ENCODE measurements around the gene GALNT11. TPM values are rescaled to one million over a fixed set of nuclear protein-coding genes. Genes with fewer than 3 reads are reported as not detected.
"Not testable (repeated sequence)": the region's sequence is repeated elsewhere in the genome, so short reads cannot be mapped to it uniquely, and the experiment has no call there.

GALNT11 gene
- total RNA-seq, 1 donor from 2014 or later: 40.5 TPM

DNA sequence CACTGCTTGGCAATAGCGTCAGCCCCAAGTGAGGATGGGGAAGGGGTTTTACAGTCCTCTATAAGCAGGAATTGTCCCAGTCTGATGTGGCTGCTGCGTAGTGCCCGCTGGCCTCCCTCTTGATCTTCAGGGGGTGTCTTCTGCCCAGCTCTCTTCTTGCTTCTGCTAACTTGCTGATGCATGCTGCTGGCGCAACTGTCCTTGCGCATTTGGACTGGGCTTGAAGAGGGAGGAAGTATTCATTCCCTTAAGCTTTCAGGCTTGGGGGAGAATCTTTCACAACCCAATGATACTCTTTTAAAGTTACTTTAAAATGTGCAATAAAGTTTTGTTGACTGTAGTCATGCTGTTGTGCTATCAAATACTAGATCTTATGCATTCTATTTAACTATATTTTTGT lies 10.3 kb downstream of the GALNT11 start:
- H3K36me3 ChIP-seq: no peaks in the 10 kb centered on the region
- H3K4me3 ChIP-seq: no peak overlapping the region
- ATAC-seq: peak; percentile 49
- intact Hi-C loops (cut with DNase I): no loop called here
- no peaks in the 10 kb centered on the region for H3K27me3 ChIP-seq
- DNase-seq: no peak
- H3K4me1 ChIP-seq: peaks cover 2% of the 10 kb centered on the region
- peaks cover 14% of the 10 kb centered on the region for H3K9me3 ChIP-seq
- H3K27ac ChIP-seq: no peak overlapping the region
- TF ChIP-seq CTCF (IDR thresholded peaks at IDR 0.05): no peak

DNA sequence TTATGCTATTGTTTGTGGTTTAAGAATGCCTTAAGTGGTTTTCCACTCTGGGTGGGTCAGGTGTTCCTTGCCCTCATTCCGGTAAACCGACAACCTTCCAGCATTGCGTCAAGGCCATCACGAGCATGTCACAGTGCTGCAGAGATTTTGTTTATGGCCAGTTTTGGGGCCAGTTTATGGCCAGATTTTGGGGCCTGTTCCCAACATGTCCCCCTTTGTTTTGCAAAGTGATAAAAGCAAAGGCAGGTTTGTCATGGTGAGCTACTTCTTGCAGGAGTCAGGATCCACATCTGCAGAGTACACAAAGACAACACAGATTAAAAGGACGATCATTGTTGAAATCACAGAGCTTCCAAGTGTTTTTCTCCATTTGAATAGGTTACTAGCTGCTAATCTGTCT lies 12.9 kb downstream of the GALNT11 start:
- H3K36me3 ChIP-seq; H3K27ac ChIP-seq; DNase-seq; intact Hi-C loops (cut with DNase I); H3K4me1 ChIP-seq; H3K27me3 ChIP-seq; ATAC-seq; H3K4me3 ChIP-seq: not testable (repeated sequence)
- peaks cover 14% of the 10 kb centered on the region for H3K9me3 ChIP-seq

DNA sequence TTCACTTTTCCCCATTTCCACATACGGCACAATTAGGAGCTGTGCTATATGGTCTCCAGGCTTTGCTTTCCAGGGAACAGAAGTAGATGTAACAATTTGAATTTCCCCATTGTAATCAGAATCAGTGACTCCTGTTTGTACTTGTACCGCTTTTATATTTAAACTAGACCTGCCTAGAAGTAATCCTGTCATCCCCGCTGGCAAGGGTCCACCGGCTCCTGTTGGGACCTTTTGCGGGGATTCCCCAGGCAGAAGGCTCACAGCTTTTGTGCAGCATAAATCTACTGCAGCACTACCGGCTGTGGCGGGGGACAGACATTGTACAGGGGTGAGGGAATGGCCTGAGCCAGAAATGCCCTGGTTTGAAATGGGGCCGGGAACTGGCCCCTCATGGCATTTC lies 17.6 kb downstream of the GALNT11 start:
- H3K27ac ChIP-seq; H3K36me3 ChIP-seq; H3K4me1 ChIP-seq; H3K27me3 ChIP-seq; H3K4me3 ChIP-seq; intact Hi-C loops (cut with DNase I); ATAC-seq: not testable (repeated sequence)
- H3K9me3 ChIP-seq: peaks cover 19% of the 10 kb centered on the region
- peak; percentile 80 for DNase-seq

GRCh38 chr7:152044909-152045308 lies 19.4 kb downstream of the GALNT11 start:
- H3K9me3 ChIP-seq; H3K4me3 ChIP-seq; intact Hi-C loops (cut with DNase I); H3K4me1 ChIP-seq; DNase-seq; H3K36me3 ChIP-seq; H3K27me3 ChIP-seq; H3K27ac ChIP-seq; ATAC-seq: not testable (repeated sequence)

GRCh38 chr7:152046531-152046930 lies 21.1 kb downstream of the GALNT11 start:
- no peak for TF ChIP-seq CTCF (IDR thresholded peaks at IDR 0.05)
- H3K9me3 ChIP-seq: peaks cover 9% of the 10 kb centered on the region
- no peaks in the 10 kb centered on the region for H3K4me1 ChIP-seq
- no peak overlapping the region for H3K4me3 ChIP-seq
- ATAC-seq (no peak), DNase-seq (no peak)
- intact Hi-C loops (cut with DNase I): no loop called here
- no peaks in the 10 kb centered on the region for H3K36me3 ChIP-seq
- no peaks in the 10 kb centered on the region for H3K27me3 ChIP-seq
- no peak overlapping the region for H3K27ac ChIP-seq

DNA sequence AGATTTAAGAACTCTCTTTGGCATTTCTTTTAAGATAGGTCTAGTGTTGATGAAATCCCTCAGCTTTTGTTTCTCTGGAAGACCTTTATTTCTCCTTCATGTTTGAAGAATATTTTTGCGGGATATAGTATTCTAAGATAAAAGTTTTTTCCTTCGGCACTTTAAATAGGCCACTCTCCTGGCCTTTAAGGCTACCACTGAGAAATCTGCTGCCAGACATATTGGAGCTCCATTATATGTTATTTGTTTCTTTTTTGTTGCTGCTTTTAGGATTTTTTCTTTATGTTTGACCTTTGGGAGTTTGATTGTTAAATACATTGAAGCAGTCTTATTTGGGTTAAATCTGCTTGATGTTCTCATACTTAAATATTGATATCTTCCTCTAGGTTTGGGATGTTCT lies 22.6 kb downstream of the GALNT11 start:
- Histone ChIP-seq H3K4me3 (no peak overlapping the region), H3K4me1 (no peaks in the 10 kb centered on the region), H3K9me3 (peaks cover 9% of the 10 kb centered on the region), H3K36me3 (no peaks in the 10 kb centered on the region), H3K27me3 (no peaks in the 10 kb centered on the region), H3K27ac (no peak overlapping the region)
- no peak for TF ChIP-seq CTCF (IDR thresholded peaks at IDR 0.05)
- ATAC-seq (no peak), DNase-seq (no peak)
- intact Hi-C loops (cut with DNase I): no loop called here

DNA sequence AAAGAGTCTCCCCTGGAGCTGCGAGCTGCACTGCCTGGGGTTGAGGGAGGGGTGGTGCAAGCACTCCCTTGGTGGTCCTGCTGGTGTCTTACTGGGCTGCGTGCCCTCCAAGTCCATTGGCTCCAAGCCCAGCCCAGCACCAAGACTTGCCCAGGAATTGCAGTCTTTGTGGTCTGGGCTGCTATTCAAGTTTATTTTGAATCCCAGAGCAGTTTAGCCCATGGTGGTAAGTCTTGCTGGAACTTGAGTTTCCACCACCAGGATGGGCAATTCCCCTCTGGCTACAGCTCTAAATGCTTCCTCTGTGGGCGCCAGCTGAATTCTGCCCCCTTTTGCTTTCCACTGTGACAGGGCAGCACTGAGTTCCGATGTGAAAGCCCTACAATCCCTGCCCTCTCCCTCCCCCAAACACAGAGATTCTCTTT lies 25.1 kb downstream of the GALNT11 start:
- TF ChIP-seq CTCF (IDR thresholded peaks at IDR 0.05): no peak
- H3K27ac ChIP-seq: no peak overlapping the region
- ATAC-seq (no peak), DNase-seq (no peak)
- peaks cover 9% of the 10 kb centered on the region for H3K9me3 ChIP-seq
- no peaks in the 10 kb centered on the region for H3K4me1 ChIP-seq
- no peaks in the 10 kb centered on the region for H3K36me3 ChIP-seq
- no peak overlapping the region for H3K4me3 ChIP-seq
- H3K27me3 ChIP-seq: no peaks in the 10 kb centered on the region
- intact Hi-C loops (cut with DNase I): no loop called here

All from upper lobe of right lung (tissue), 1 donor.